IPS-NIHi11 (cell line): ENCODE measurements around the gene WDPCP.
"Not testable (repeated sequence)": the region's sequence is repeated elsewhere in the genome, so short reads cannot be mapped to it uniquely, and the experiment has no call there.

Experiments used
- DNase-seq: peaks from one replicate; pipeline ENCODE4 v3.0.0; 2012; ENCODE audit warnings: mixed read lengths, low spot score

Gene WDPCP

DNA sequence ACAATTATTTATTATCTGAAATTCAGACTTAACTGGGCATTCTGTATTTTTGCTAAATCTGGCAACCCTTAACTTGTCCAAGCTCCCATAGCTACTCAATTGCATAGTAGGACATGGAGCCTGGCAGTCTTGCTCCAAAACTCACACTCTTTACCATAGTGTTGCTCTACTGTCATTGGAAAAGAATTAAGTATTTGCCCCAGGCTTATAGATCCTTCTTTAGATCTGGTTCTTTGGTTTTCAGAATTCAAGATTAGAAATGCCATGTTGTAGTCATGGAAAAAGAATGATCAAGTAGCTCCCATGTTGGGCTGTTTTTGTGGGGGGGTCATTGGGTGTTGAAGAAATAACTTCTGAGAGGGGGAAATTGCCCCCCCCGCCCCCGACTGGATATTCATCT is 240.9 kb downstream of the WDPCP start:
- DNase-seq = no peak

DNA sequence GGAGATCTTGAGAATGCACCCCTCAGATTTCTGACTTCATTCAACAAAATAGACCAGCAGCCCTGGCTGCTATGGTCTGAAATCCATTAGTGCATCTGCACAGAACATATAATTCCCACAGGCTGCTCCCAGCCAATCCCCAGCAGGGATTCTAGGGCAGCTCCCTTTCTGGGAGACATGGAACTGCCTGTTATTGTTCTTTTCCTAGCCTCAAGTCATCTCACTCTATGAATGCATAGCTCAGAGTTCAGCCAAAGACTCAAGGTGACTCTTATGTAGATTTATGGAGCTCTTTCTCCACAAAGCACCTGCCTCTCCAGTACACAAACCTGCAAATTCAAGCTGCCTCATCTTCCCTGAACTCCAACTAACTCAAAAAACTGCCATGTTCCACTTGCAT is 241.9 kb downstream of the WDPCP start:
- no peak for DNase-seq

DNA sequence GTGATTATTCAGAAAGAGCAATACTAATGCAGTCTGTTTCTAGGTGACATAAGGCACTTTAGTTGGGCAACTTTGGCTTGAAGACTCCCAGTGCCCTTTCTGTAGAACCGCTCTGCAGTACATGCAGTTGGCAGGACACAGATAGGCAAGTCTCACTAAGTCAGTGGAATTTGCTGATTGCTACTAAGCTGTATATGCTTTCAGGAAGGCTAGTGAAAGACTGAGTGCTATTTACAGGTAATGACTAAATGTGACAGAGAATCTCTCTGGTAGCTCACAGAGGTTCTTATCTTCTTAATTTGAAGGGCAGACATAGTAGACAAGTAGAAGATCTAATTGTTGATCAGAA is 243.0 kb downstream of the WDPCP start:
- no peak for DNase-seq

DNA sequence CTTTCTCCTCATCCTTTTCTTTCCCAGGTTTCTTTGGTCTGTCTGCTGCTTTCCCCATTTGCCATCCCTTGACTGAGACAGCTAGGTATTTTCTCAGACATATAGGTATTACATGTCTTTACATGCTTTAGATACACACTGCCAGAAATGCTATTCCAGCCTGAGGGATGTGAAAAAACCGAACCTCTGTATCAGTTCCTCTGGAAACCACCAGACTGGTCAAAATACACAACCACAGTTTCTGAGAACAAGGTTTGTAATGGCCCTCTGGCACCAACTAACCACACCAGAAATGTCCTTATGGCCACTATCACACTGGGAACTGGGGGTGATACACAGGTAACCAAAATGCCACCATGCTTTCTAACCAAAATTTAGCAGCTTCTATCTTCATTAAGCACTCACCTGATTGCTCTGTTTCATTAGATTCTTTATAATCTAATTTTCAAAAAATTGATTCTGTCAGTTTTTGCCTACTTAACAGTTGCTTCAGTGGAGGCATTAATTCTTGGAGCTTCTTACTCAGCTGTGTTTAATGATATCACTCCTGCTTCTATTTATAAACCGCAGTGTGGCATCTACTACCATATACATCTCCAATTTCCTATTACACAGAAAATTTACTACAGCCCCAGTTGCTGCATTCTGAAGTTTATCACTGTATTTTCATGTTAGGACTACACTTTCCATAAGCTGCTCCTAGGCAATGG is 243.5 kb downstream of the WDPCP start:
- no peak for DNase-seq

DNA sequence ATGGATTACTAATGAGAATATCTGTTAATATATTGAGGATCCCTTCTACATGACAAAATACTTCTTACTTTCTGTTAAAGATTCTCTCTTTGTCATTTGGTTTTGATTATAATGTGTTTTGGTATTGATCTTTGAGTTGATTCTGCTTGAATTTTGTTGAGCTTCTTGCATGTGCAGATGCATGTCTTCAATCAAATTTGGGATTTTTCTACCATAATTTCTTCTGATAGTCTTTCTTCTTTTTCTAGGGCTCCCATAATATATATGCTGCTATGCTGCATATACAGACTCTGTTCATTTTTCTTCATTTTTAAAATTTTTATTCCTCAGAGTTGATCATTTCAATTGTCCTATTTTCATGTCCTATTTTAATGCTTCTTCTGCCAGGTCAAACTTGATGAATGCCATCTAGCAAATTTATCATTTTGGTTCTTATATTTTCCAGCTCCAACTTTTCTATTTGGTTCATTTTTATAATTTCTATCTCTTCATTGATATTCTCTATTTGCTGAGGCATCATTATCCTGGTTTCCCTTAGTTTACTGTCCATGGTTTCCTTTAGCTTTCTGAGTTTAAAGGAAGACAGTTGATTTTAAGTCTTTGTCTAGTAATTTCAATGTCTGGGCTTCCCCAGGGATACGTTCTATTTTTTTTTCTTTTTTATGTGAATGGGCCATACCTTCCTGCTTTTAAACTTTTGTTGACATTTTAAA is 244.7 kb downstream of the WDPCP start:
- DNase-seq = no peak

DNA sequence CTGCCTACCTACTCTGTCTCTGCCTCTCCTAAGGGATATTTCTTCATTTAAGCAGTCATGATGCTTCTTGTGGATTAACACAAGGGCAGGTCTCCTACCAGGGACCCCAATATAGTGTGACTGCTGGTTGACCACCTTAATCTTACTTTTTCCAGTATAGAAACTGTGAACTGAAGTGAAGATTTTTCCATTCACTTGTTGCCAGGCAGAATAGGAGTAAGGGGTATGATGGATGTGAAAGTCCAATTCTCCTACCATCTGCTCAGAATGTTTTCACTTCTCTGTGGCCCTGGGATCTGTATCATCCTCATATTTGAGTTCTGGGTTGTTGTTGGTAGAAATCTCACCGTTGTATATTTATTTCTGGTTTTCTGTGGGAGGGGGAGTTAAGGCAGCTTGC is 247.8 kb downstream of the WDPCP start:
- DNase-seq = no peak

DNA sequence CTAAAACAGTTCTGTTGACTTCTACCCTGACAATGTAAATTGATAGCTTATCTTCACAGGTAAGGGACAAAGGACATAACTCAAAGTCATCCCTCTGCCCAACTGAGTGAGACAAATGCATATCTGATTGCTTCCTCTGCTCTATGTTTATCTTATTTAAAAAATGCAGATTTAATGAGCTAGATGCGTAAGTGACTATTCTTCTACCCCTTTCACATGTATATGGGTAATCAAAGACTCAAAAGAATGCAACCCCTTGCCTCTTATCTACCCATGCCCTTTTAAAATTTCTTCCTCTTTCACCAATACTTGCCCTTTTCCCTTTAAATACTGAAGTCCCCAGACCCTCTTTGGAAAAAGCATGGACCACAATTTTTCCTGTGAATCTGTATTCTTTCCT is 253.4 kb downstream of the WDPCP start:
- DNase-seq = no peak

DNA sequence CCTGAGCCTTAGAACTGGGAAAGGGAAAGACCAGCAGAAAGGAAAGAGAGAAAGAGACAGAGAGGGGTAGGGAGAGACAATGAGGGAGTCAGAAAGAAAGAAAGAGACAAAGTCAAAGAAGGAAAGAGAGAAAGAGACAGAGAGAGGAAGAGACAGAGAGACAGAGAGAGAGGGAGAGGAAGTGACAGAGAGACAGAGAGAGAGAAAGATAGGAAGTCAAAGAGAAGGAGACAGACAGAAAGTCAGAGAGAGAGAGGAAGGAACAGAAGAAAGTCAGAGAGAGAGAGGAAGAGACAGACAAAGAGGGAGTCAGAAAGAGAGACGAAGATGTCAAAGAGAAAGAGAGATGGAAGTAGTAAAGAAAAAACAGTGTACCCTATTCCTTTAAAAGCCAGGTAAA is 261.8 kb downstream of the WDPCP start:
- DNase-seq = no peak

DNA sequence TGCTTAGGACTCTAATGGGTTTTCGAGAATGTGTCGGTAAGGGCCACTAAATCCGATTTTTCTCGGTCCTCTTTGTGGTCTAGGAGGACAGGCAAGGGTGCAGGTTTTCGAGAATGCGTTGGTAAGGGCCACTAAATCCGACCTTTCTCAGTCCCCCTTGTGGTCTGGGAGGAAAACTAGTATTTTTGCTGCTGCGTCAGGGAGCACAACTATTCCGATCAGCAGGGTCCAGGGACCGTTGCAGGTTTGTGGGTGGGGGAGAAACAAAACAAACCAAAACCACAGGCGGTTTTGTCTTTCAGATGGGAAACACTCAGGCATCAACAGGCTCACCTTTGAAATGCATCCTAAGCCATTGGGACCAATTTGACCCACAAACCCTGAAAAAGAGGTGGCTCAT is 264.6 kb downstream of the WDPCP start:
- DNase-seq = peak; percentile 17

DNA sequence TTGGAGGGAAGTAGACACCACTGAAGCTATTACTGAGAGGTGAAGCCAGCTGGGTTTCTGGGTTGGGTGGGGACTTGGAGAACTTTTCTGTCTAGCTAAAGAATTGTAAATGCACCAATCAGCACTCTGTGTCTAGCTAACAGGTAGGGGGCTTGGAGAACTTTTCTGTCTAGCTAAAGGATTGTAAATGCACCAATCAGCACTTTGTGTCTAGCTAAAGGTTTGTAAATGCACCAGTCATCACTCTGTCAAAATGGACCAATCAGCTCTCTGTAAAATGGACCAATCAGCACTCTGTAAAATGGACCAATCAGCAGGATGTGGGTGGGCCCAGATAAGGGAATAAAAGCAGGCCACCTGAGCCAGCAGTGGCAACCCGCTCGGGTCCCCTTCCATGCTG is 266.3 kb downstream of the WDPCP start:
- not testable (repeated sequence) for DNase-seq

DNA sequence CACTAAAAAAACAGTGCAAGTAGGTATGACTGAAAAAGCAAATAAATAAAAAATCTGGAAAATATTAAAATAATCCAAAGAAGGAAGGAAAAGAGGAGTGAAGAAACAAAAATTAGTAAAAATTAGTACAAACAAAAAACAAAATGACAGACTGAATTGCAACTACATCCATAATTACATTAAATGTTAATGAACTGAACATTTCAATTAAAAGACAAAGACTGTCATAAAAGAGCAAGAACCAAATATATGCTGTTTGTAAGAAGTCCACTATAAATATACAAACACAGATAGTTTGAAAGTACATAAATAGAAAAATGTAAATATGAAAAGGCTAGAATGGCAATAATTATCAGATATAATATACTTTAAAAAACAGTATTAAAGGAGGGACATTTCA is 267.6 kb downstream of the WDPCP start:
- no peak for DNase-seq

DNA sequence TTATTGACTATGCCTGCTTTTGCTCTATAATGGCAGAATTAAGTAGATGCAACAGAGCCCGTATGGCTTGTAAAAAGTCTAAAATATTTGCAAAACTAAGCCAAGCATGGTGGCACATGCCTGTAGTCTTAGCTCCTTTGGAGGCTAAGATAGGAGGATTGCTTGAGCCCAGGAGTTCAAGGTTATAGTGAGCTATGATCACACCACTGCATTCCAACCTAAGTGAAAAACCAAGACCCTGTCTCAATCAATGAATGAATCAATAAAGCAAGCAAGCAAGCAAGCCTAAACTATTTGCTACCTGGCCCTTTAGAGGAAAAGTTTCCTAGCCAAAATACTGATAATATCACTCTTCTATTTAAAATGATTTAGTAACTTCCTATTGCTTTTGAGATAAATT is 277.7 kb downstream of the WDPCP start:
- no peak for DNase-seq

DNA sequence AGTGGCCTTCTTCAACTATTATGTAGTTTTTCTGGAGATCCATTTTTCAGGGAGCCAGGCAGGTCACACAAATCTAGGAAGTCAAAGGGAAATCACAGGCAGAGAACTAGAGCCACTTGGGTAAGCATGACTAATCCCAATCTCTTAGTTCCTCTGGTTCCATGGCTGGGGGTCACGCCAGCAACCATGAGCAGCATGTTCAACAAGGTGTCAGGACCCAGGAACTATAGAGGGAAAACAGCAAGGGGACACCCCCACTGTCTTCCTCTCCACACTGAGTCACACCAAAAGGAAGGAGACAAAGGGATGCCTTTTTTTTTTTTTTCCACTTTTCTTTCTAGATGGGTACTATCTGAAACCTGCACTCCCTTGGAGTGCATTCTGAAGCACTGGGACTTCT is 286.8 kb downstream of the WDPCP start:
- peak; percentile 11 for DNase-seq

DNA sequence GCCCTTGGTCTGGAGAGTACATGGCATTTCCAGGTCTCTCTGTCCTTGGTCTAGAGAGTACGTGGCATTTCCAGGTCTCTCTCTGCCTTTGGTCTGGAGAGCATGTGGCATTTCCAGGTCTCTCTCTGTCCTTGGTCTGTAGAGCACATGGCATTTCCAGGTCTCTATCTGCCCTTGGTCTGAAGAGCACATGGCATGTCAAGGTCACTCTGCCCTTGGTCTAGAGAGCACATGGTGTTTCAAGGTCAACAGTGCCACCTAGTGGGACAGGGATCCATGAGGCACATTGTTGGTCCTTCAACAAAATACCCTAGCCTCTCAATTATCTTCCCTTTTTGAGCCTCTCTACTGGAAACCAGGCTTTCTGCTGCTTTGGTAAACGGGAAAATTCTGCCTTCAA is 287.4 kb downstream of the WDPCP start:
- no peak for DNase-seq

DNA sequence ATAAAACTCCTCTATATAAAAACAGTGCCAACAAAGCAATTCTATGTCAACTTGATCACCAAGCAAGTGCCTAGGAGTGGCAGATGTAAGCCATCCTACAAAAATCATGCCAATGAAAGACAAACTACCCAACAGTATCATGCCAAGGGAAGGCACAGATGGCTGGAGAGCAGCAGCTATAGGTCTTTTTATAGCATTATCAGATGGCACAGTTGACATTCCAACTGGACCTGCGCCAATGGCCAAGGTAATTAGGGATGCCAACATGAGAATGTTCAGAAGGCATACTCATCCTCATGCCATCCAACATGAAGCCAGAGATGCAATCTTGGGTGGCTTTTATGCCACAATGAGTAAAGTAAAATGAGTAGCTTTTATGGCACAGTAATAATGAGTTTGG is 300.3 kb downstream of the WDPCP start:
- no peak for DNase-seq

DNA sequence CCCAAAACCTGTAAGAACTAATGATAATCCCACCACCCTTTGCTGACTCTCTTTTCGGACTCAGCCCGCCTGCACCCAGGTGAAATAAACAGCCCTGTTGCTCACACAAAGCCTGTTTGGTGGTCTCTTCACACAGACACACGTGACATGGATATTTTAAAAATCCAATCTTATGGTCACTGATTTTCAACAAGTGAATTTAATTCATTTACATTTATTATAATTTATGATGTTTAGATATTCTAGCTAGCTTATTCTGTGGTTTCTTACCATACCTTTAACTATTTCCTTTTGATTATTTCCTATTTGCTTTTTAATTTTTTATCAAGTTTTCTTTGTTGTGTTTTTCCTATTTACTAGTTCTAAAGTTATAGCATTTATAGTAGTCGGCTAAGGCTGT is 301.8 kb downstream of the WDPCP start:
- not testable (repeated sequence) for DNase-seq

DNA sequence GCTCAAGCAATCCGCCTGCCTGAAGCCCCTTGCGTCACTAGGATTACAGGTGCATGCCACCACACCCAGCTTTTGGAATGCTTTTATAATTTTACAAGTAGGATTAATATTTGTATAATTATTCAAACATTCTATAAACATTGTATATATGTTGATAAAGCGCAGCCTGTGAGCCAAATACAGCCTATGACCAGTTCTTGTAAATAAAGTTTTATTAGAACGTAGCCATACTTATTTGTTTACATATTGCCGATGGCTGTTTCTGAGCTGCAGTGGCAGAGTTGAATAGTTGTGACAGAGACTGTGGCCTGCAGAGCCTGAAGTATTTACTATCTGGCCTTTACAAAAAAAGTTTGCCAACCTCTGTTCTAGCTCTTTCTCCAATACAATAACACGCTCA is 305.0 kb downstream of the WDPCP start:
- no peak for DNase-seq

DNA sequence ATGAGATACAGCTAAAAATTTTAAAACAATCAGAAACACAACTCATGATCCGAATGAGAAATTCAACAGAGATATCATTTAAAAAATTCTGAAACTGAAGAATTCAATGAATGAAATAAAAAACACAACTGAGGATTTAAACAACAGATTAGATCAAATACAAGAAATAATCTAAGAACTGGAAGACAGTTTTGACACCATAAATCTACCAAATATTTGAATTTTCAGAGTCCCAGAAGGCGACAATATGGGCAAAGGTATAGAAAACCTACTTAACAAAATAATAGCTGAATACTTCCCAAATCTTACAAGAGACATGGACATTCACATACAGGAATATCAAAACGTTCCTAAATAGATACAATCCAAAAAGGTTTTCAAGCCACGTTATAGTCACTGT is 315.7 kb downstream of the WDPCP start:
- no peak for DNase-seq

DNA sequence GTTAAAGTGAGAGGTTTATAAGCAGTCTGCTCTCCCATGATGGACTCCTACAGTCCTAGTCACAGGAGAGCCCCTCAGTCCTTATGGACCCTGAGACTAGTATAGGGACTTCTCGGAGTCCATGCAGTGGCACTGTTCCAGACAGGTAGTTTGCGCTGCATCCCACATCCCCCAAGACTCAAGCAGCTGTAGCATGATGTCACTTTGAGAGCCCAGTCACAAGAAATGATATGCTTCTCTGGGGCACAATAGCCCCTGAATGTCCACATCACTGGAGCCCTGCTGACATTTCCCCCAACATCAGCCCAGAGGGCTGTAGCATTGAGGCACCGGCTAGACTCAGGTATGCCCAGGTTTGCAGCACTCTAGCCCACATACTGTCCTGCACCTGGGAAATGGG is 317.6 kb downstream of the WDPCP start:
- no peak for DNase-seq

DNA sequence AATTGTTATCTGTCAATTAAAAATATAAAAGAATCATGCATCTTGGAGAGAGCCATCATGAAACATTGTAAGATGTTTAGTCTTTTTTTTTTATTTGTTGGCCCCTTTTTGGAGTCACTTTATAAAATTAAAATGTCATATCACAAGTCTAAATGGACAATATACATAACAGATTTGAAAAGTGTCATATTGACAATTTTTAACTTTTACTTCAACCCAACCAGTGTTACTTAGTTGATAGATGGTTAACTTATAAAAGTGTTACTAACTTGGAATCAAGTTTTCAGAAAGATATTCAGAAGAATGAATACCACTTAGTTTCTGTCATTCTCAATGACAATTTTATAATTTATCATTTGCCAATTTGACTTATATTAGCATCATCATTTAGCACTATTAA is 319.3 kb downstream of the WDPCP start:
- no peak for DNase-seq

DNA sequence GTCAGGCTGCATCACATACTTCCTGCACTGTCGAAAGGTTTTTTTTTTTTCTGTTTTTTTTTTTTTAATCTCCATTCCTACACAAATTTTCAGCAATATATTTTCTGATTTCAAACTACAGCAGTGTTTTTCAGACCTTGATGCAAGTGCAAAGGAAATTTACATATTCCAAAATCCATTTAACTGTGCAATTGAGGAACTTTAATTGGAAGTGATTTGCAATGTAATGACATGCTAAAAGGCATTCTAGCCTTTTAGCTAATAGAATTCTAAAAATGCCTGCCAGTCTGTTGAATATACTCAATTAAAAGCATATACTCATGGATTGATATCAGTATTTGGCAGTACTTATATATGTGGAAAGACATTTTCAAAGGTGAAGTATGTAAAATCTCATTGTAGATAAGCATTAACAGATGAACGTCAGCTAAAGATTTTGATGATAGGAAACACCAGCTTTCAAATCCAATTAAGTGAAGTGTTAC is 327.1 kb downstream of the WDPCP start:
- DNase-seq = no peak

DNA sequence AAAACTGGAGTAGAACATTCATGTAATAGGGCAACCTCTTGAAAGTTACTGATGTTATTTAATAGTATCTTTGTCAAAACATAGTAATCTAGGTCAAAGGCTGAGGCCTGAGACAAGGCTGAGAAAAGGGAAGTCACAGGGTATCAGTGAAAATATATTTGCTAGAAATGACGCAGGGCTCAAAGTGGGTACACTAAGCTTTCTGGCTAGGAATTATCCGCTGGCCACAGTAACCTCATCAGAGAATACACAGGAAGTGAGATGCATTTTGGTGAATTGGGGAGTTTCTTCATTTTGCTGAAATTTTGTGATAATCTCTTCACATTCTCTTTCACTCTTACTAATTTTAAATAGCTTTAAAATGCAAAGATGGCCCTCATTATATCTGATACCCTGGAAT is 330.8 kb downstream of the WDPCP start:
- no peak for DNase-seq

DNA sequence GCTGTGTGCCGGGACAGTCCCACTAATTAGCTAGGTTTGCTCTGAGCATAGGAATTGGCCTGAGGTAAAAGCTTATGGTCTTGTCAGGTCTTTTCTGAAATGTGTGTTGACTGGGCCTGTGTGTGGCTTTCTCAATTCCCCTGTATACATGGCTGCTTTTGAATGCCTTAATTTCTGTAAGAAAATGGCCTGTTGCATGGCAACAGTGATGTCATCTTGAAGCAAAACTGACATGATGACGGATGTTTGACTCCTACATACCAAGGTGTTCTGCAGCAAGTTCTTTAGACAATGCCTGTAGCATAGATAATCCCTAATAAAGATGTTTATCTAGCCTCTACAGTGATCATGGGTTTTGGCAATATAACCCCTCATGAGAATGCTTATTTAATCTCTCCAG is 339.1 kb downstream of the WDPCP start:
- no peak for DNase-seq

DNA sequence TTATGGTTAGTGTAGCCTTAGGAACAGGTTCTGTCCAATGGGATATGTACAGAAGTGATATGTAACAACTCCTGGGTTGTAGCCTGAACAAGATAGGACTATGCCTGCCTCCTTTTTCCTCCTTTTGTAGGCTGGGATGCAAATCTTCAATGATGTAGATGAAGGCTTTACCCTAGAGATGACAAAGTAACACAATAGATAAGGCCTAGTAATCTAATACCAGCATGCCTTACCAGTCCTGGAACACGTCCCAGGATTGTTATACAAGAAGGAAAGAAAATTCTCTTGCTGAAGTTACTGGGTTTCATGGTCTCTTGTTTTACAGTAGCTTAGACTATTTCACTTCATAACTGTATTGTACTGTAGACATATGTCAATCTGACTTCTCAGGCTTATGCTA is 345.5 kb downstream of the WDPCP start:
- DNase-seq = no peak
